Stimulated activated CD8-positive, alpha-beta memory T cell treated with anti-CD3 and anti-CD28 coated beads, Interleukin-4, amount 100 ng/mL, for 48 hours (primary cell): ENCODE results near the gene SCRG1.

Experiments
- DNase-seq: peaks from one replicate; pipeline ENCODE4 v3.0.0-alpha.2; 2020

Gene SCRG1

GRCh38 chr4:173347467-173347866 lies 51.4 kb downstream of the SCRG1 start:
- DNase-seq = no peak

- no peak for DNase-seq
Observed at GRCh38 chr4:173346074-173346473, 52.8 kb downstream of the SCRG1 start.

- DNase-seq = no peak
Observed at GRCh38 chr4:173345648-173346047, 53.3 kb downstream of the SCRG1 start.

DNA sequence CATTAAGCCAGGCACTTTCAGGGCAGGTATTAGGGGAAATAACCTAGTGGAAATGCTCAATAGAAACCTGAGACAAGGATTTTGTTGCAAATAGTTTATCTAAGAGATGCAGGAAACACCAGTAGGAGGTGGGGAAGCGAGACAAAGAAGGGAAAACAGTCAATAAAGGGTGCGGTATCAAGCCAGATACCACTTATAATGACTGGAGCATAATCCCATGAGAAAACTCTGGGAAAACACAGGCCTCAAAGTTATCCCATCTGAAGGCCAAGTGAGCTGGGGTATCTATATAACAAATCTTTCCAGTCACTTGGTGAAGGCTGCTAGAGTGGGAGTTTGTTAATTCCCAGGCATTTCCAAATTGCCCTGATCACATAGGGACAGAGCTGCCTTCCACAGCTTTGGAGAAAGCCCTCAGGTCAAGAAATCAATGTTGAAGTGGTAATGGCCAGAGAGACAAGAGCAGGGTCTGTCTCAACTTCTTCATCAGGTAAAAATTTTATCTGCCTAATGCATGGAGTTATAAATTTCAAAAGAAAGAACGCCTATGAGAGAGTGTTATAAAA lies 55.0 kb downstream of the SCRG1 start:
- DNase-seq = no peak

- DNase-seq = no peak
Observed at GRCh38 chr4:173337463-173337862, 61.5 kb downstream of the SCRG1 start.

DNA sequence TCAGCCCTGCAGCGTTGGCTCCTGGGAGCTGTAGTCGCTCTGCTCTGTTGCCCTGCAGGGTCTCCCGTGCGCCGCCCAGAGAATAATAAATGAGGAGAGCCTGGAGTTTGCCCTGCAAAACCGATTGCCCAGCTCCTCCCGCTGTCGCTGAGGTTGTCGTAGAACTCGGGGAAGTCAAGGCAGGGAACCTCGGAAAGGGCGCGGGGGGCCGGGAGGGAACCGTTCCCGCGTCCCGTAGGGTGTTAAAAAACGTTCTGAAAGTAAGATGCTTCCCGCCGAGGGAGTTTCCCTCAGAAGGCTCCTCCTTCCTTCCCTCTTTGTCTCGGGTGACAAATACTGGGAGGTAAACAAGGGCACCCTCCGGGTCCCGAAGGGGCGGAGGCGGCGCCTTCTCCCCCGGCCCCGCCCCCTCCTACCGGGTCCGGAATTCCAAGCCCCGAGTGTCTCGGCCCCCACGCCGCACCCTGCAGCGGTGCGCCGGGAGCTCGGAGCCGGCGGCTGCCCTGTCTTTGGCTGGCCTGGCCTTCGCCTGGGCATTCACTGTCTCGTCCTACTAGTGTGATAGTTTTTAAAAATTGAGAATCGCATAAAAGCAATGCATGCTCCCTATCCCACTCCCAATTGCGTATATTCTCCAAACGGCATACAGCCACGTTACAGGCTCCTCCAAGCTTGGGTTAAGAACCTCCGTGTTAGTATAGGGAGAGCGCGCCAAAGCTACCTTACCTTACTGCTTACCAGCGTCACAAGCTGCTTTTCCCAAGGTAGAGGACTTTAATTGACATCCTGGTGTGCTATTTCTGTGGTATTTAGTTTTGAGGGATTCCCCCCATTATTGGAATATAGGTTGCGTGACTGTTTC lies 63.8 kb downstream of the SCRG1 start:
- peak; percentile 70 for DNase-seq
